NB4 (cell line): Measurements from ENCODE around the gene PLXNB2.

Experiments used
- DNase-seq: peaks from one replicate; pipeline ENCODE4 v3.0.0; 2010; ENCODE audit warnings: low read depth
- H3K4me3 ChIP-seq: one replicate; pipeline ENCODE4 v1.5.1; 2011; ENCODE audit warnings: mild to moderate bottlenecking, low read depth, low read length, moderate library complexity
- MYC ChIP-seq: IDR thresholded peaks from 2 replicates; pipeline ENCODE4 v1.6.1; 2011; ENCODE audit warnings: low read depth, low read length
- POLR2A ChIP-seq: IDR thresholded peaks from 2 replicates; pipeline ENCODE4 v1.6.1; 2011; ENCODE audit warnings: mild to moderate bottlenecking; ENCODE audit not compliant: insufficient read length; ENCODE audit errors: extremely low read depth
- TF ChIP-seq, protein P1 (sequence below): IDR thresholded peaks from 2 replicates; pipeline ENCODE4 v1.6.1; 2011; ENCODE audit warnings: low read depth, low read length
- TF ChIP-seq, protein P2 (sequence below): IDR thresholded peaks from one replicate; pipeline ENCODE4 v1.5.1; 2012; ENCODE audit warnings: low read depth, low read length

Gene PLXNB2

DNA sequence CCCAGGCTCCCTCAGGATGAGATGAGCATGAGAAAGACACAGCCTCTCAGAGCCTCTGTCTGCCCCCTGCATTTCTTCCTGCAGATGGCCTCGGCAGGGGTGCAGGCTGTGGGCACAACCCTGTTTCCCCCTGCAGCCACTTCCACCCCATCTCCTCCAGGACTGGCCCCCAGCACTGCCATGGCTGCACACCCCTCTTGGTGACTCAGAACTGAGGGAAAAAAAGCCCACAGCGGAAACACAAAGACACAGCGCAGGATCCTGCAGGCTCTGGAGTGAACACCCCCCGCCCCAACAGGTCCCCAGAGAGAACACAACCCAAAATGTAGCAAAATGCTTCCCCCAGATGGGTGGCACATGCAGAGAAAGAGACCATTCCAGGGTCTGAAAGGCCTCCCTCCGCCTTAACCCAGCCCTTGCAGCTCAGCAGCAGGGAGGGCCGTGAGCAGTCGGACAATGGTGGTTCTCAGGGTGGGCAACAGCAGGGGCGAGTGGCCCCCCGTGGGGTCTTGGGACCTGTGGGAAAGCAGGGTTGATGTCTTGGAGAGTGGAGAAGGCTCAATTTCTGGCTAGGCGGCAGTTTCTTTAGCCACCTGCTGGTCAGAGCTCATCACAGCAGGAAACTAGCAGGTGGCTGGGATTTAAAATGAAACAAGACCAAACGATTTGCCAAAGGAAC lies 70.6 kb downstream of the PLXNB2 start:
- H3K4me3 ChIP-seq = no peak overlapping the region
- DNase-seq = peak; percentile 88
- TF ChIP-seq, protein P1, sequence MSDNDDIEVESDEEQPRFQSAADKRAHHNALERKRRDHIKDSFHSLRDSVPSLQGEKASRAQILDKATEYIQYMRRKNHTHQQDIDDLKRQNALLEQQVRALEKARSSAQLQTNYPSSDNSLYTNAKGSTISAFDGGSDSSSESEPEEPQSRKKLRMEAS = no peak
- no peak for TF ChIP-seq POLR2A
- TF ChIP-seq, protein P2, sequence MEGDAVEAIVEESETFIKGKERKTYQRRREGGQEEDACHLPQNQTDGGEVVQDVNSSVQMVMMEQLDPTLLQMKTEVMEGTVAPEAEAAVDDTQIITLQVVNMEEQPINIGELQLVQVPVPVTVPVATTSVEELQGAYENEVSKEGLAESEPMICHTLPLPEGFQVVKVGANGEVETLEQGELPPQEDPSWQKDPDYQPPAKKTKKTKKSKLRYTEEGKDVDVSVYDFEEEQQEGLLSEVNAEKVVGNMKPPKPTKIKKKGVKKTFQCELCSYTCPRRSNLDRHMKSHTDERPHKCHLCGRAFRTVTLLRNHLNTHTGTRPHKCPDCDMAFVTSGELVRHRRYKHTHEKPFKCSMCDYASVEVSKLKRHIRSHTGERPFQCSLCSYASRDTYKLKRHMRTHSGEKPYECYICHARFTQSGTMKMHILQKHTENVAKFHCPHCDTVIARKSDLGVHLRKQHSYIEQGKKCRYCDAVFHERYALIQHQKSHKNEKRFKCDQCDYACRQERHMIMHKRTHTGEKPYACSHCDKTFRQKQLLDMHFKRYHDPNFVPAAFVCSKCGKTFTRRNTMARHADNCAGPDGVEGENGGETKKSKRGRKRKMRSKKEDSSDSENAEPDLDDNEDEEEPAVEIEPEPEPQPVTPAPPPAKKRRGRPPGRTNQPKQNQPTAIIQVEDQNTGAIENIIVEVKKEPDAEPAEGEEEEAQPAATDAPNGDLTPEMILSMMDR = peak; percentile 46

DNA sequence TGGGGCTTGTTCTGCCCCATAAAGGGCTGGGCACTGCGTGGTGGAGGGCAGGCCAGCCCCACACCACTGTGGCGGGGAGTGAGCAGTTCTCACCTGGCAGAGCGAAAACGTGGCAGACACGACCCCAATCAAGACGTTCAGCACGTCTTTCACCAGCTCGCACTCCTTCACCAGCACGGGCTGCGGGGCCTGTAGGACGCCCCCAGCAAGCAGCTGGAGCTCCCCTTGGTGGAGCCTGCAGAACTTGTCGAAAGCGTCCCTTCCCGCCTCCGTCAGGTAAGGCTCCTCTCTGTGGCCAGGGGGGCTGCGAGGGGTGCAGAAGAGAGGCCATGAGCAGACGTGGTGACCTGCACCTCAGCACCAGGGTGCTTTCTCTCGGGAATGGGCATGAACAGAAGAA lies 74.2 kb downstream of the PLXNB2 start:
- no peak for DNase-seq
- H3K4me3 ChIP-seq = no peak overlapping the region
- TF ChIP-seq, protein P2 = no peak
- TF ChIP-seq POLR2A = no peak
- TF ChIP-seq MYC = no peak

DNA sequence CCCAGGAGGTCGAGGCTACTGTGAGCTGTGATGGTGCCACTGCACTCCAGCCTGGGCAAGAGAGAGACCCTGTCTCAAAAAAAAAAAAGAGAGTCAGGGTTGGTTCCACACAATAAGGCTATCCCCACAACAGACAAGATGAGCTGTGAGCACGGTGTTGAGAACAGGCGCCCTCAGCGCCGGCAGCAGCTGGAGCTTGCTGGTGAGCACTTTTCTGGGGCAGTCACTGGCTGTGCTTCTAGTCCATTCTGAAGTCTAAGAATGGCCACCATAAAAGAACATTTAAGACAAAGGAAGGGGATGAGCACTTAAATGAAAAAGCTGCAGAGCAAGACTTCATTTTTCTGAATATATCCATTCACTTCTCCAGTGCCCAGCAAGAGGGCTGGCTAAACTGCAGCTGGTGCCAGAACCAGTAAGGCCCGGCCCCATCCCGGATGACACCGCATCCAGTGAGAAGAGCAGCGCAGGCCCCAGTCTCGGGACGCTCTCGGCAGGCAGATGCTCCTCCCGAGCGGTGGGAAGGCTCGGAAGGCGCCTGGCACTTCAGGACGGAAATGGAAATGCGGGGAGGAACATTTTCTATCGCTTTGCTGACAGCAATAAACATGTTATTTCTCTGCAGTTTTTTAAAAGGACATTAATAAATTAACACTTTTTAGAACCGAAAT lies 74.8 kb downstream of the PLXNB2 start:
- no peak overlapping the region for H3K4me3 ChIP-seq
- DNase-seq = no peak
- TF ChIP-seq MYC (no peak), POLR2A (no peak)
- TF ChIP-seq, protein P2 = no peak
- TF ChIP-seq, protein P1 = no peak

DNA sequence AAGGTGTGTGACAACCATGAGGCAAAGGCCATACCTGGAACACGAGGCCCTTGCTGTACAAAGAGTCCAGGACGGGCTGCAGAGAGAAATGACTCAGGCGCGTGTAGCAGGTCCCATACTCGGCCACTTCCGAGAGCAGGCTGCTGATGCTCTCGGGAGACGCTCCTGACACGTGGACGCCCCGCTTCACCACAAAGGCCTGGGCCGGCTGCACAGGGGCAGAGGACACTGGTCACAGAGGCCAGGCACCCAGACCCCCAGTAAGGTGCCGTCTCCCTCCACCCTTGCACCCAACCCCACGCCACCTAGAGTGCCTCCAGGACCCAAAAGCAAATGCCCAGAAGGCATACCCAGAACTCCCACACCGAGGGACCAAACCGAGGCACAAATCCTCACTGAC lies 78.1 kb downstream of the PLXNB2 start:
- no peak for TF ChIP-seq MYC
- TF ChIP-seq, protein P1 = no peak
- TF ChIP-seq, protein P2 = no peak
- no peak for TF ChIP-seq POLR2A
- DNase-seq = no peak
- H3K4me3 ChIP-seq = no peak overlapping the region

DNA sequence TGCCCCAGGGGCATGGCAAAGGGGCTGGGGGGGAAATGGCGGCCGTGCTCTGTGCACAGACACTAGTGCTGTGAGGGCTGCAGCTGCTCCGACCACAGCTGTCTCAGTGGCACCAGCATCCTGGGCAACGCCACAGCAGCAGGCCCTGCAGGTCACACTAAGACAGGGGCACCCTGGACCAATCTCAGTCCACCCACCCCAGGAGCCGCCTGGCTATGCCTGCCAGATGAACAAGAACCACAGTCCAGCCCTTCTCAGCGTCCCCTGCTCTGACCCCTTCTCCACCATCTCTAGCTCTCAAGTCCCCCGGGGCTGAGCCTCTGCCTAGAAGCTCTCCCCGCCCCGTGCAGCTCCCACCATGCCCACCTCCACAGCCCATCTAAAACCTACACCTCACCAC lies 79.1 kb downstream of the PLXNB2 start:
- DNase-seq = no peak
- H3K4me3 ChIP-seq = no peak overlapping the region
- TF ChIP-seq MYC (no peak), POLR2A (no peak)
- TF ChIP-seq, protein P1 = no peak
- TF ChIP-seq, protein P2 = no peak
